ENCODE measurements around the gene INHBE. TPM values are rescaled to one million over a fixed set of nuclear protein-coding genes. Genes with fewer than 3 reads are reported as not detected.

INHBE gene
- total RNA-seq, 4 donors from 2014 or later: not detected

DNA sequence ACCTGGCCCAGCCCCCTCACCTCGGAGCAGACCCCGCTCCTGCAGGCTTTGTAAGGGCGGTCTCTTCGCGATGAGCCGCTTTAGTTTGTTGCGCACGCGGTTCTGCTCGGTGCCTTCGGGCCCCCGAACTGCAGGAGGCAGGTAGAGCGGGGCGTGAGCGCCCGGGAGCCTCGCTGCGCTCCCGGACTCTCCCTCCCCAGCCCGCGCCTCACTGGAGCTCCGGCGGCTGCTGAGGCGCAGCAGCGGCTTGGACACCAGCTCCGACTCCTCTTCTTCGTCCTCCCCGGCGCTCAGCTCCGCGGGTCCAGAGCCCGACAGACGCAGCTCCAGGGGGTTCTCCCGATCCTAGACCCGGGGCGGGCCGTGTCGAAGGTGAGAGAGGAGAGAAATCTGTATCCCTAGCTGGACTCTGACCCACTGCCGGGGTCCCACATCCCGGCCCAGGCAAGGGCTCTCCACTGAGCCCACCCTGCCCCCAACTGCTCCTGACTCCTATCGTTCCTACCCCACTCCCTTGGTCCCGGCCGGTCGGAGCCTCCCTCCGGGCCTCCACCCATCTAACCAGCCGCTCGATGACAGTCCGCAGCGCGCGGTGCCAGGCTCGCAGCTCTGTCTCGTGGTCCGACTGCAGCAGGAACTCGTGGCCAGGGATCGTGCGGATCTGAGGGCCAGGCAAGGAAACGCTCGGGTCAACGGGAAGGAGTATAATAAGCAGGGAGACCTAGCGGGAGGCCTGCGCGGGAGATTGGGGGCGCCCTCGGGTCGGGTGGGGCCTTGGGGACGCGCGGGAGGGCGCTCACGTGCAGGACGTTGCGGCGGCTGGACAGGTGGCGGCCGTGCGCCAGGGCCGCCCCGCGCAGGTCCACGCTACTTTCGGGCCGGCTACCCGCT, 20.4 kb downstream of the INHBE start:
- TF ChIP-seq, protein P1, sequence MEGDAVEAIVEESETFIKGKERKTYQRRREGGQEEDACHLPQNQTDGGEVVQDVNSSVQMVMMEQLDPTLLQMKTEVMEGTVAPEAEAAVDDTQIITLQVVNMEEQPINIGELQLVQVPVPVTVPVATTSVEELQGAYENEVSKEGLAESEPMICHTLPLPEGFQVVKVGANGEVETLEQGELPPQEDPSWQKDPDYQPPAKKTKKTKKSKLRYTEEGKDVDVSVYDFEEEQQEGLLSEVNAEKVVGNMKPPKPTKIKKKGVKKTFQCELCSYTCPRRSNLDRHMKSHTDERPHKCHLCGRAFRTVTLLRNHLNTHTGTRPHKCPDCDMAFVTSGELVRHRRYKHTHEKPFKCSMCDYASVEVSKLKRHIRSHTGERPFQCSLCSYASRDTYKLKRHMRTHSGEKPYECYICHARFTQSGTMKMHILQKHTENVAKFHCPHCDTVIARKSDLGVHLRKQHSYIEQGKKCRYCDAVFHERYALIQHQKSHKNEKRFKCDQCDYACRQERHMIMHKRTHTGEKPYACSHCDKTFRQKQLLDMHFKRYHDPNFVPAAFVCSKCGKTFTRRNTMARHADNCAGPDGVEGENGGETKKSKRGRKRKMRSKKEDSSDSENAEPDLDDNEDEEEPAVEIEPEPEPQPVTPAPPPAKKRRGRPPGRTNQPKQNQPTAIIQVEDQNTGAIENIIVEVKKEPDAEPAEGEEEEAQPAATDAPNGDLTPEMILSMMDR (IDR thresholded peaks at IDR 0.05; ENCODE audit: low read depth): no peak

DNA sequence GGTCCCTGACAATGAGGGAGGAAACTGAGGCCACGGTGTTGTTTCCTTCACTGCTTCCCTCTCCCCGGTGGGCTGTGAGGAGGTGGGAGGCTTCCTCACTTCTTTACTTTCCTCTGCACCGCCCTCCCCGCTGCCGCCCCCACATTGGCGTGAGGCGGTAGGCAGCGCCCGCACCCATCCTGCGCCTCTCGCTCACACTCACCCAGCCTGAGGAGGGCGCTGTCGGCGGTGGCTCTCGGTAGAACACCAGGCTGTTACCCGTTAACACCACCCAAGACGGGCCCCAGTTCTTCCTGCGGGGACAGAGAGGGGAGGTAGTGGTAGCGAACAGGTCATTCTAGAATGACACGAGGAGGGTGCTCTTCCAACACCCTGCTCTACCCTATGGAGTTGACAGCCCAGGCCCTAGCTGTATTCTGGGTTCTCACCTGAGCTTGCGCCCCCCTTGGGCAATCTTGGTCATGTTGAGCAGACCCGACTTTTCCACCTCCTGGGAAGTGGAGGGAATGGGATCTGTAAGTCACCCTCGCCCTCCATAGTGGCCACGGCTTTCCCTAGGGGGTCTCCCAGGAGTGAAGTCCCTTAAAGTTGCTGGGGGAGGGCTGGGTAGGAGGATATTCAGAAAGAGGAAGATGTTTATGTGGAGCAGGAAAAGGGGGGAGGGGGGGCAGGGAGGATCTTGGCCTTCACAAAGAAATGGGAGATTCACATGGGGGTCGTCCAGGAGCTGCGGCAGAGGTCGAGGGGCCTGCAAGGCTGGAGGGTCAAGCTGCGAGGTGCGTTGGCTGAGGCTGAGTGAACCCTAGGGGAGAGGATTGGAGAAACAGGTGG, 21.3 kb downstream of the INHBE start:
- TF ChIP-seq, protein P1 (IDR thresholded peaks at IDR 0.05; ENCODE audit: low read depth): no peak

DNA sequence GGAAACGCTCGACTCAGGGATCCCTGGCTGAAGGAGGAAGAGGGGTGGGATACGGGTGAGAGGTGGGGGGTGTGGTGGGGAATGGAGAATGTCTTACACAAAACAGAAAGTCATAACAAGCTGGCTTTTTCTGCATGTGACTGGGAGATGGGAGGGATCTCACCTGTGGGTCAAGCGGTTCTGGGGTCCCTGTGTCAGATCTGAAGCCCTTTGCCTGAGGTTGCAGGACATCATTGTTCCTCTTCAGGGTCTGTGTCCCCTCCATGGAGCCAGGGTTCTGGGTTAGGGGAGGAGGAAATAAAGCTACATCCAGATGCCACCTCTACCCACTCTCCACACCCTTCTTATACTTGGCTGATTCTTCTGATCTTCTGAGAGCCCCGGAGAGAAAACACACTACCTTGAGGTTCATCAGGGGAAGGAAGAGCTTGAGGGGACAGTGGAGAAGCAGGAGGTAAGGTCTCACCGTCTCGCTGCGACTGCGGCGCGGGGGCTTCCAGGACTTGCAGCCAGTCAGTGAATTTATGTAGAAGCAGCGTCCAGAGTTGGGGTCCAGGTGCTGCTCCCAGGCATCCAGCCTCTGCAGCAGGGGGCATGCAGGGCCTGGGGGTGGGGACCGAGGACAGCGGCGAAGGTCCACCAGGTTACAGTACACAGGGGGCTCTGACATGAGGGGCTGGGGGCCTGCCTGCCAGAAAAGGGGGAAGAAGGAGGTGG, 22.0 kb downstream of the INHBE start:
- TF ChIP-seq, protein P1 (IDR thresholded peaks at IDR 0.05; ENCODE audit: low read depth): no peak

- TF ChIP-seq, protein P1 (IDR thresholded peaks at IDR 0.05; ENCODE audit: low read depth): no peak
These were observed 22.9 kb downstream of the INHBE start for GRCh38 chr12:57477710-57478681.

DNA sequence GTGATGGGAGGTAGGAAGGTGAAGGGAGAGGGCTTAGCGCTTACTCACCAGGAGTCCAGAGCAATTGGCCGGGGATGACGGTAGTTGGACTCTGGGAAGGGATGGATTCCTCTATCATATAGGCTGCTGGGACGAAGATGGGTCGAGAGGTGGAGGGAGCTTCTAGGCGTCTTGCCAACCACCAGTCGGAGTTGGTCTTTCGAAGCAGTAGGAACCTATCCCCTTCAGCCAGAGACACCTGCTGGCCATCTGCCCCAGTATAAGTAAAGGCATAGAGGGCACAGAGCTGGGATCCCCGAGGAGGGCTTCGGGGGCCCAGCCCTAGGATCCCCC, 23.9 kb downstream of the INHBE start:
- TF ChIP-seq, protein P1 (IDR thresholded peaks at IDR 0.05; ENCODE audit: low read depth): no peak

DNA sequence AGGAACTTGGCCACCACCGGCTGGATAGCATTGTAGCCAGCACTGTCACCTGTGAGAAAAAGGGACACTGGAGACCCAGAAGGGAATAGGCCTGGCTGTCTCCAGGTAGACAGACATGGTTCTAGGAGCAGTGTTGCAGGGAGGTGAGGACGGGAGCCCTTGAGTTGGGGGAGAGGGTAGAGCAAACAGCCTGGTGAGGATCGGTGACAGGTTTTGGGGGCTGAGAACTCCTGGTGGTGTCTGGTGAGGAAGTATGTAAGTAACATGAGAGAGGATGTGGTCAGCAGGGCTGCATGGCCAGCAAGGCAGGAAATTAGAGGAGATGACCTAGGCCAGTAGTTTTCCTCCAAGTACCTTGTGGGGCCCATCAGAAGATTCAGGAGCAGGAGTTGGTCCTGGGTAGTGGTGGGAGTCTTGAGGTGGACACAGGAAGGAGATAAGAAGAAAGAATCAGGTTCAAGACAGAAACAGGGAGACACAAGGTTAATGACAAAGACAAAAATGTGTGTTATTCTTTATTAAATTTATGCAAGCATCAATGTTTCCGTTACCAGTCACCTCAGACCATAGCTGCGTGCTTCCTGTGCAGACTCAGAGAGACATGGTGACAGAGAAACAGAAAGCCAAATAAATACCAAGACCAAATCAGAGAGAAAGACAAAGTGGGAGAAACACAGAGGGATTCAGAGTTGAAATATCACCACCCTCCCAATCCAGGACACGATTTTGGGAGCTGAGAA, 24.4 kb downstream of the INHBE start, which contains the start of gene ARHGAP9:
Gene ARHGAP9, minus strand, starts transcription at position 491 of the 740 bp plus-strand sequence. Its CDS starts 460 bp downstream, at position 31.
- TF ChIP-seq, protein P1 (IDR thresholded peaks at IDR 0.05; ENCODE audit: low read depth): no peak

All from subcutaneous adipose tissue (tissue), 4 donors.